PC-9 (cell line): ENCODE results near the gene BCAS3. TPM values are rescaled to one million over a fixed set of nuclear protein-coding genes. Genes with fewer than 3 reads are reported as not detected.

Source experiments
- BruUV-seq: library from RNA; stranded (reverse); fragments of 400-500 nt; replicated peaks from 2 replicates; lab custom pipeline; 2021; lab: Mats Ljungman, UMichigan
- CTCF ChIA-PET: fragments of 300-600 bp; sonication (Branson Sonifier 250); formaldehyde crosslinking; loops from one replicate; lab custom pipeline; 2022; ENCODE audit warnings: antibody characterized with exemption; lab: Charles Lee
- POLR2A ChIA-PET: fragments of 300-600 bp; sonication (Branson Sonifier 250); formaldehyde crosslinking; loops from one replicate; lab custom pipeline; 2022; ENCODE audit warnings: antibody characterized with exemption; ENCODE audit not compliant: unreplicated experiment; lab: Charles Lee
- DNase-seq, 2 experiments: peaks; one replicate each; pipeline versions ENCODE4 v3.0.0 to v3.0.0-alpha.2; 2015 to 2022; ENCODE audit warnings: mixed read lengths in 1 of 2
- H2AFZ ChIP-seq: fragments of 200-600 bp; sonication (generic); 2 replicates; pipeline ENCODE4 v1.8.1; 2017; ENCODE audit warnings: antibody characterized with exemption
- H3F3A ChIP-seq: fragments of 200-600 bp; sonication (generic); 2 replicates; pipeline ENCODE4 v1.8.1; 2017; ENCODE audit warnings: antibody characterized with exemption, mild to moderate bottlenecking, low read depth; ENCODE audit not compliant: insufficient read depth
- H3K27ac ChIP-seq: fragments of 200-600 bp; sonication (generic); 2 replicates; pipeline ENCODE4 v1.6.1; 2016; ENCODE audit warnings: mixed run types
- H3K27me3 ChIP-seq: fragments of 200-600 bp; sonication (generic); 2 replicates; pipeline ENCODE4 v1.6.1; 2016; ENCODE audit warnings: low read depth, mixed run types; ENCODE audit not compliant: insufficient read depth
- H3K36me3 ChIP-seq: fragments of 200-600 bp; sonication (generic); 2 replicates; pipeline ENCODE4 v1.6.1; 2016; ENCODE audit warnings: low read depth, mixed run types
- H3K4me1 ChIP-seq: fragments of 200-600 bp; sonication (generic); replicated peaks from 2 replicates; pipeline ENCODE4 v1.6.1; 2016; ENCODE audit warnings: mixed run types; ENCODE audit not compliant: insufficient read depth
- H3K4me2 ChIP-seq: fragments of 200-600 bp; sonication (generic); 2 replicates; pipeline ENCODE4 v1.6.1; 2017; ENCODE audit warnings: mixed run types
- H3K4me3 ChIP-seq: fragments of 200-600 bp; sonication (generic); 2 replicates; pipeline ENCODE4 v1.6.1; 2016; ENCODE audit warnings: mixed run types
- H3K79me2 ChIP-seq: fragments of 200-600 bp; sonication (generic); 2 replicates; pipeline ENCODE4 v1.6.1; 2017; ENCODE audit warnings: low read depth, mixed run types
- H3K9me2 ChIP-seq: fragments of 200-600 bp; sonication (generic); 2 replicates; pipeline ENCODE4 v1.8.1; 2017; ENCODE audit warnings: mild to moderate bottlenecking; ENCODE audit not compliant: insufficient read depth
- H3K9me3 ChIP-seq: fragments of 200-600 bp; sonication (generic); 2 replicates; pipeline ENCODE4 v1.8.1; 2016; ENCODE audit warnings: low read depth; ENCODE audit not compliant: insufficient read depth
- H4K20me1 ChIP-seq: fragments of 200-600 bp; sonication (generic); 2 replicates; pipeline ENCODE4 v1.8.1; 2017; ENCODE audit not compliant: insufficient read depth
- CTCF ChIP-seq: fragments of 200-600 bp; sonication (generic); conservative IDR thresholded peaks from 2 replicates; pipeline ENCODE4 v1.6.1; 2017; ENCODE audit warnings: mixed run types, antibody characterized with exemption, mild to moderate bottlenecking, moderate library complexity
- EZH2 ChIP-seq: fragments of 200-600 bp; sonication (generic); IDR thresholded peaks from 2 replicates; pipeline ENCODE4 v1.8.0; 2017; ENCODE audit warnings: antibody characterized with exemption, low read depth
- intact Hi-C: fragments of 100-400 bp; cut with micrococcal nuclease; formaldehyde crosslinking; loops from one replicate; pipeline ENCODE4 v1.10.0; 2022; ENCODE audit not compliant: unreplicated experiment
- total RNA-seq: library from RNA; stranded (reverse); gene quantifications from 2 replicates; pipeline ENCODE4 v1.2.3, GENCODE V29; 2021

The BCAS3 gene
- total RNA-seq, 1 experiment from 2014 or later, result 26.0 TPM

- H3K9me2 ChIP-seq, result no peaks in the 10 kb centered on the region
- H3K27ac ChIP-seq, result no peak overlapping the region
- H3K4me2 ChIP-seq, result no peak overlapping the region
- no peaks in the 10 kb centered on the region for H3K79me2 ChIP-seq
- no peak overlapping the region for H3K4me3 ChIP-seq
- intact Hi-C loops, result no loop called here
- no peaks in the 10 kb centered on the region for H3K36me3 ChIP-seq
- no peaks in the 10 kb centered on the region for H3K27me3 ChIP-seq
- no peaks in the 10 kb centered on the region; the same call in 1 of the 2 replicates for H3K4me1 ChIP-seq
- H3K9me3 ChIP-seq, result no peaks in the 10 kb centered on the region
- H2AFZ ChIP-seq, result no peak overlapping the region
- H3F3A ChIP-seq, result no peaks in the 10 kb centered on the region
- no peak for DNase-seq
- BruUV-seq, result no TSS peak
- no peaks in the 10 kb centered on the region for H4K20me1 ChIP-seq
- TF ChIP-seq EZH2, result no peak
- no peak for TF ChIP-seq CTCF
- CTCF ChIA-PET, result no interaction called here
- POLR2A ChIA-PET, result no interaction called here
Measured at GRCh38 chr17:60939318-60939717, 261.7 kb downstream of the BCAS3 start.

DNA sequence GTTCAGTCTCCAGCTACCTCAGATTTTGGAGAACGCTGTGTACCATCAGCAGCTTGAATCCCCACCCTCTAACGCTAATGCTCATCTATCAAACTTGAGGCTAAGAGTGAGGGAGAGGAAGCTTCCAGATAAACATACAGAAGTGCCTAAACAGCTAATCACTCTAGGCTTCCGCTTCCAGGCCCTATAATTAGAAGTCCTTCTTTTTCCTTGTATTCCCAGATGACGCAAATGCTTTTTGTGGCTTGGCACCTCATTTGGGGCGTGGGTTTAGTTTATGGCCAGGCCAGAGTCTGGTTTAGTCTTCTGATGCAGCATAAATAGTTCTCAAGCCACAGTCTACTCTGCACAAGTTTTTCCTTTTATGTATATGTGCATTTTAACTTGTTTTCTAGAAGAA lies 263.4 kb downstream of the BCAS3 start:
- intact Hi-C loops, result no loop called here
- Histone ChIP-seq H4K20me1 (no peaks in the 10 kb centered on the region), H3F3A (no peaks in the 10 kb centered on the region), H3K4me3 (no peak overlapping the region), H3K4me2 (no peak overlapping the region), H3K36me3 (no peaks in the 10 kb centered on the region), H3K9me2 (no peaks in the 10 kb centered on the region; the same call in 1 of the 2 replicates), H3K9me3 (no peaks in the 10 kb centered on the region), H3K4me1 (no peaks in the 10 kb centered on the region), H2AFZ (no peak overlapping the region), H3K27me3 (no peaks in the 10 kb centered on the region), H3K79me2 (no peaks in the 10 kb centered on the region), H3K27ac (no peak overlapping the region)
- POLR2A ChIA-PET, result no interaction called here
- no TSS peak for BruUV-seq
- TF ChIP-seq EZH2 (no peak), CTCF (no peak)
- DNase-seq, result no peak
- CTCF ChIA-PET, result no interaction called here

GRCh38 chr17:60941571-60941970 lies 263.9 kb downstream of the BCAS3 start:
- Histone ChIP-seq H2AFZ (no peak overlapping the region), H3F3A (no peaks in the 10 kb centered on the region), H3K9me3 (no peaks in the 10 kb centered on the region), H3K36me3 (no peaks in the 10 kb centered on the region), H3K27ac (no peak overlapping the region), H3K79me2 (no peaks in the 10 kb centered on the region), H3K4me2 (no peak overlapping the region), H4K20me1 (no peaks in the 10 kb centered on the region), H3K4me1 (no peaks in the 10 kb centered on the region), H3K27me3 (no peaks in the 10 kb centered on the region), H3K4me3 (no peak overlapping the region), H3K9me2 (no peaks in the 10 kb centered on the region; the same call in 1 of the 2 replicates)
- CTCF ChIA-PET, result no interaction called here
- TF ChIP-seq EZH2 (no peak), CTCF (no peak)
- POLR2A ChIA-PET, result no interaction called here
- DNase-seq, result no peak
- no TSS peak for BruUV-seq
- intact Hi-C loops, result no loop called here
